ENCODE data around the gene MN1.
A peak's percentile ranks its signal among the peaks of the same experiment; 100 is the strongest.

MN1 gene

GRCh38 chr22:27844656-27845591, 43.4 kb upstream of the MN1 start:
- H3K4me3 ChIP-seq (ENCODE audit: control insufficient read depth, low read depth, low read length): no peak overlapping the region
- DNase-seq (ENCODE audit: low read depth): no peak
- TF ChIP-seq CTCF (conservative IDR thresholded peaks at IDR 0.05; ENCODE audit: control insufficient read depth, insufficient read depth, low read depth, low read length): no peak

- no peak for TF ChIP-seq CTCF (conservative IDR thresholded peaks at IDR 0.05; ENCODE audit: control insufficient read depth, insufficient read depth, low read depth, low read length)
- DNase-seq (ENCODE audit: low read depth): no peak
- H3K4me3 ChIP-seq (ENCODE audit: control insufficient read depth, low read depth, low read length): no peak overlapping the region
Measured at GRCh38 chr22:27844256-27844655, 42.7 kb upstream of the MN1 start.

- H3K4me3 ChIP-seq (ENCODE audit: control insufficient read depth, low read depth, low read length): no peak overlapping the region
- no peak for DNase-seq (ENCODE audit: low read depth)
- TF ChIP-seq CTCF (conservative IDR thresholded peaks at IDR 0.05; ENCODE audit: control insufficient read depth, insufficient read depth, low read depth, low read length): no peak
Measured at GRCh38 chr22:27843441-27843840, 41.9 kb upstream of the MN1 start.

GRCh38 chr22:27842669-27843431, 41.3 kb upstream of the MN1 start:
- no peak overlapping the region for H3K4me3 ChIP-seq (ENCODE audit: control insufficient read depth, low read depth, low read length)
- TF ChIP-seq CTCF (conservative IDR thresholded peaks at IDR 0.05; ENCODE audit: control insufficient read depth, insufficient read depth, low read depth, low read length): no peak
- peak; percentile 56 for DNase-seq (ENCODE audit: low read depth)

- TF ChIP-seq CTCF (conservative IDR thresholded peaks at IDR 0.05; ENCODE audit: control insufficient read depth, insufficient read depth, low read depth, low read length): no peak
- DNase-seq (ENCODE audit: low read depth): no peak
- H3K4me3 ChIP-seq (ENCODE audit: control insufficient read depth, low read depth, low read length): no peak overlapping the region
Measured at GRCh38 chr22:27842201-27842600, 40.6 kb upstream of the MN1 start.

GRCh38 chr22:27840436-27840835, 38.9 kb upstream of the MN1 start:
- no peak overlapping the region for H3K4me3 ChIP-seq (ENCODE audit: control insufficient read depth, low read depth, low read length)
- TF ChIP-seq CTCF (conservative IDR thresholded peaks at IDR 0.05; ENCODE audit: control insufficient read depth, insufficient read depth, low read depth, low read length): no peak
- no peak for DNase-seq (ENCODE audit: low read depth)

Measured in fibroblast of mammary gland (primary cell).